Osteocyte (in vitro differentiated cells): ENCODE data around the gene SKAP1. TPM values are rescaled to one million over a fixed set of nuclear protein-coding genes. Genes with fewer than 3 reads are reported as not detected.

Source experiments
- DNase-seq: peaks from one replicate; pipeline ENCODE4 v3.0.0; 2021; ENCODE audit warnings: mixed read lengths; ENCODE audit not compliant: unreplicated experiment; ENCODE audit errors: extremely low spot score
- H3K27ac Mint-ChIP-seq: one replicate; pipeline ENCODE4 v1.8.0; 2021; ENCODE audit warnings: mild to moderate bottlenecking, mixed read lengths; ENCODE audit not compliant: unreplicated experiment
- H3K27me3 Mint-ChIP-seq: one replicate; pipeline ENCODE4 v1.8.0; 2021; ENCODE audit warnings: mixed read lengths; ENCODE audit not compliant: unreplicated experiment
- H3K36me3 Mint-ChIP-seq: one replicate; pipeline ENCODE4 v1.8.0; 2021; ENCODE audit warnings: mixed read lengths; ENCODE audit not compliant: unreplicated experiment
- H3K4me1 Mint-ChIP-seq: one replicate; pipeline ENCODE4 v1.8.0; 2021; ENCODE audit warnings: mixed read lengths; ENCODE audit not compliant: unreplicated experiment
- H3K4me3 Mint-ChIP-seq: one replicate; pipeline ENCODE4 v1.8.0; 2021; ENCODE audit warnings: mild to moderate bottlenecking, moderate library complexity, mixed read lengths; ENCODE audit not compliant: unreplicated experiment
- H3K9me3 Mint-ChIP-seq: one replicate; pipeline ENCODE4 v1.8.0; 2021; ENCODE audit warnings: mixed read lengths; ENCODE audit not compliant: unreplicated experiment
- CTCF ChIP-seq: fragments of 200-600 bp; sonication (generic); IDR thresholded peaks from 2 replicates; pipeline ENCODE4 v1.5.0; 2021; ENCODE audit warnings: antibody characterized with exemption, mild to moderate bottlenecking, moderate library complexity
- total RNA-seq: library from RNA; stranded (reverse); gene quantifications from 2 replicates; pipeline ENCODE4 v1.2.1, GENCODE V29; 2021

SKAP1 gene
- total RNA-seq, 1 donor from 2014 or later = not detected

- Mint-ChIP-seq H3K9me3 (no peaks in the 10 kb centered on the region), H3K27ac (no peak overlapping the region), H3K27me3 (peaks cover 26% of the 10 kb centered on the region), H3K4me3 (no peak overlapping the region), H3K36me3 (no peaks in the 10 kb centered on the region), H3K4me1 (no peaks in the 10 kb centered on the region)
- DNase-seq = no peak
- no peak for TF ChIP-seq CTCF
Observed at GRCh38 chr17:48465884-48466283, 35.9 kb upstream of the SKAP1 start.

GRCh38 chr17:48463526-48463925 lies 33.5 kb upstream of the SKAP1 start:
- Mint-ChIP-seq H3K4me1 (no peaks in the 10 kb centered on the region), H3K27me3 (peaks cover 24% of the 10 kb centered on the region), H3K27ac (no peak overlapping the region), H3K4me3 (no peak overlapping the region), H3K9me3 (no peaks in the 10 kb centered on the region), H3K36me3 (no peaks in the 10 kb centered on the region)
- no peak for DNase-seq
- TF ChIP-seq CTCF = no peak

DNA sequence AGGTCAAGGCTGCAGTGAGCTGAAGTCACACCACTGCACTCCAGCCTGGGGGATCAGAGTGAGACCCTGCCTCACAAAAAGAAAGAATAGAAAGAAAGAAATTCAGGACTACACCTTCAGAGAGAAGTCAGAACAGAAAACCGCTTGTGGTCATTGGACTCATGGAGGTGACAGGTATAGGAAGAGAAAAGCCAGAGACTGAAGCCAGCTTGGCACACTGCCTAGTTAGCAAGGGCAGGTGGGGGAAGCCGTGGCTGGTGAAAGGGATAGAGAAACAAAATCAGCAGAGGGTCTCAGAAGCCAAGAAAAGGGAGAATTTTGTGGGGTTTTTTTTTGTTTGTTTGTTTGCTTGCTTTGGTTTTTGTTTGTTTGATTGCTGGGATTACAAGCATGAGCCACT lies 32.9 kb upstream of the SKAP1 start:
- TF ChIP-seq CTCF = no peak
- H3K9me3 Mint-ChIP-seq = no peaks in the 10 kb centered on the region

DNA sequence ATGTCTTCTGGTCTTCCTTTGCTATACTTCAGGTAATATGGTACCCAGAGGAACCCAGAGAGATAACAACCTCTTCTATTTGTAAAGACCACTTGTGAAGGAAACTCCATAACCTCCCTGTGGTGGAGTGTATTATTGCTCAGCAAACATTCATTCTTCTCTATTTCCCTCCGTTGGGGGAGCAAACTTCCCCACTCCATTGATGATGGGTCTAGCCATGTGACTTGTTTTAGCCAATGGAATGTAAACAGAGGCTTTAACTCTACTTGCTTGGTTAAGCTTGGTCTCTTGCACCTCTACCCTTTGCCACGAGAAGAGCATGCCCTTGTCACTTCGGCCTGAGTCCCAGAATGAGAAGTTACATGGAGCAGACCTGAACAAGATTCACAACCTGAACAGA lies 30.0 kb upstream of the SKAP1 start:
- H3K9me3 Mint-ChIP-seq = peaks cover 4% of the 10 kb centered on the region
- H3K4me1 Mint-ChIP-seq = no peaks in the 10 kb centered on the region
- peaks cover 20% of the 10 kb centered on the region for H3K27me3 Mint-ChIP-seq
- H3K36me3 Mint-ChIP-seq = no peaks in the 10 kb centered on the region
- no peak for TF ChIP-seq CTCF
- H3K4me3 Mint-ChIP-seq = no peak overlapping the region
- no peak for DNase-seq
- no peak overlapping the region for H3K27ac Mint-ChIP-seq

More for the DNA sequence above, 32.9 kb upstream of the SKAP1 start:
- H3K36me3 Mint-ChIP-seq = no peaks in the 10 kb centered on the region
- H3K27ac Mint-ChIP-seq = no peak overlapping the region
- H3K27me3 Mint-ChIP-seq = peaks cover 24% of the 10 kb centered on the region
- no peaks in the 10 kb centered on the region for H3K4me1 Mint-ChIP-seq
- no peak for DNase-seq
- no peak overlapping the region for H3K4me3 Mint-ChIP-seq

GRCh38 chr17:48459070-48459844 lies 29.2 kb upstream of the SKAP1 start:
- no peak overlapping the region for H3K27ac Mint-ChIP-seq
- H3K36me3 Mint-ChIP-seq = no peaks in the 10 kb centered on the region
- H3K9me3 Mint-ChIP-seq = peaks cover 8% of the 10 kb centered on the region
- TF ChIP-seq CTCF = no peak
- H3K4me1 Mint-ChIP-seq = no peaks in the 10 kb centered on the region
- no peak overlapping the region for H3K4me3 Mint-ChIP-seq
- DNase-seq = no peak
- peaks cover 20% of the 10 kb centered on the region for H3K27me3 Mint-ChIP-seq
